Erythroblast (primary cell): ENCODE results near the gene RBM23.

Experiments used
- GATA1 ChIP-seq: IDR thresholded peaks from 2 replicates; pipeline ENCODE4 v1.6.1; 2011; ENCODE audit warnings: low read depth, mild to moderate bottlenecking, control low read depth, low read length, moderate library complexity
- POLR2A ChIP-seq: IDR thresholded peaks from 2 replicates; pipeline ENCODE4 v1.6.1; 2011; ENCODE audit warnings: mild to moderate bottlenecking, low read length

- no peak for TF ChIP-seq POLR2A
- TF ChIP-seq GATA1: no peak
These were observed 31.5 kb downstream of the RBM23 start for GRCh38 chr14:22887260-22887989.
